HepG2 (cell line): Measurements from ENCODE around the gene ARHGAP26. TPM values are rescaled to one million over a fixed set of nuclear protein-coding genes. Genes with fewer than 3 reads are reported as not detected.

ENCODE experiments used
- ATAC-seq: fragments of 200-7000 bp; cut with Tn5 transposase; 3 replicates; pipeline ENCODE4 v1.9.1; 2020; ENCODE audit warnings: mild to moderate bottlenecking, moderate library complexity
- BruUV-seq: library from RNA; stranded (reverse); fragments of 400-500 nt; replicated peaks from 2 replicates; lab custom pipeline; 2021; lab: Mats Ljungman, UMichigan
- CTCF ChIA-PET: fragments of 300-600 bp; formaldehyde crosslinking; extraction: SDS; loops from one replicate; lab custom pipeline; 2021; ENCODE audit warnings: low total read pairs, inconsistent platforms, low intra/inter-chr PET ratio; lab: Yijun Ruan, JAX
- POLR2A ChIA-PET: fragments of 350-600 bp; sonication (Branson Sonifier 250); formaldehyde crosslinking; loops from one replicate; lab custom pipeline; 2020; ENCODE audit warnings: antibody characterized with exemption, inconsistent platforms; lab: Yijun Ruan, JAX
- DNase-seq: peaks from one replicate; pipeline ENCODE4 v3.0.0-alpha.2; 2015; ENCODE audit warnings: low spot score
- FAIRE-seq: peaks from 3 replicates; lab custom pipeline; 2011; peaks lifted over from hg19 to GRCh38; lab: Jason Lieb, UNC
- H2AFZ ChIP-seq: one replicate; pipeline ENCODE4 v1.6.1; 2011; ENCODE audit warnings: low read length, inconsistent platforms
- H3K27ac ChIP-seq: fragments of 300-600 bp; 3 replicates; pipeline ENCODE4 v1.8.0; 2011; ENCODE audit warnings: mixed run types, mild to moderate bottlenecking, mixed read lengths, low read length, inconsistent platforms; ENCODE audit not compliant: insufficient read depth; ENCODE audit errors: extremely low read length
- H3K27me3 ChIP-seq, 2 experiments: fragments of 200-600 bp in 1 of 2; 2 replicates in 1 of 2; 3 replicates in 1 of 2; pipeline versions ENCODE4 v1.6.0 to v1.8.0; 2011; ENCODE audit warnings: low read length in 2 of 2, mild to moderate bottlenecking in 2 of 2, moderate library complexity in 2 of 2, inconsistent platforms in 1 of 2; ENCODE audit not compliant: insufficient read depth in 2 of 2, control insufficient read depth in 1 of 2
- H3K36me3 ChIP-seq, 2 experiments: fragments of 200-600 bp in 1 of 2; replicated peaks in 1 of 2; 2 replicates in 1 of 2; 3 replicates in 1 of 2; pipeline versions ENCODE4 v1.5.1 to v1.8.0; 2011; ENCODE audit warnings: low read length in 2 of 2, inconsistent platforms in 1 of 2; ENCODE audit not compliant: insufficient read depth in 2 of 2, control insufficient read depth in 1 of 2
- H3K4me1 ChIP-seq: 2 replicates; pipeline ENCODE4 v1.5.1; 2012; ENCODE audit warnings: low read length, inconsistent platforms; ENCODE audit not compliant: insufficient read depth
- H3K4me2 ChIP-seq: 2 replicates; pipeline ENCODE4 v1.6.0; 2011; ENCODE audit warnings: low read depth, low read length, inconsistent platforms
- H3K4me3 ChIP-seq, 3 experiments: fragments of 200-600 bp in 1 of 3; sonication (generic), shearing (Covaris generic) in 1 of 3; replicated peaks in 1 of 3; 2 replicates each; pipeline ENCODE4 v1.5.1; 2011 to 2016; ENCODE audit warnings: low read length in 3 of 3, inconsistent platforms in 2 of 3, low read depth in 2 of 3, mild to moderate bottlenecking in 2 of 3, control low read depth in 1 of 3, mixed read lengths in 1 of 3; ENCODE audit not compliant: insufficient read depth in 1 of 3
- H3K79me2 ChIP-seq: one replicate; pipeline ENCODE4 v1.6.1; 2011; ENCODE audit warnings: low read length, inconsistent platforms; ENCODE audit not compliant: insufficient read depth
- H3K9ac ChIP-seq: 2 replicates; pipeline ENCODE4 v1.6.0; 2011; ENCODE audit warnings: mild to moderate bottlenecking, low read depth, low read length, inconsistent platforms; ENCODE audit not compliant: insufficient read depth
- H3K9me3 ChIP-seq: 2 replicates; pipeline ENCODE4 v1.5.1; 2012; ENCODE audit warnings: mild to moderate bottlenecking, low read length
- H4K20me1 ChIP-seq: 2 replicates; pipeline ENCODE4 v1.6.0; 2011; ENCODE audit warnings: inconsistent platforms, mild to moderate bottlenecking, low read length, moderate library complexity; ENCODE audit not compliant: insufficient read depth
- ATF1 ChIP-seq: IDR thresholded peaks from 2 replicates; pipeline ENCODE4 v1.6.1; 2016; ENCODE audit warnings: mild to moderate bottlenecking, control low read depth
- ELF1 ChIP-seq: sonication (generic); formaldehyde crosslinking; IDR thresholded peaks from 2 replicates; pipeline ENCODE4 v1.4.0; 2020; ENCODE audit warnings: missing genetic modification reagents
- ETV6 ChIP-seq: sonication (generic); formaldehyde crosslinking; conservative IDR thresholded peaks from 2 replicates; pipeline ENCODE4 v1.4.0; 2020; ENCODE audit warnings: missing genetic modification reagents
- FLYWCH1 ChIP-seq: sonication (generic); formaldehyde crosslinking; IDR thresholded peaks from 2 replicates; pipeline ENCODE4 v1.8.1; 2023; ENCODE audit warnings: mild to moderate bottlenecking, missing genetic modification reagents
- FOXP1 ChIP-seq, 2 experiments: fragments of 450-650 bp in 1 of 2; IDR thresholded peaks; 2 replicates each; pipeline ENCODE4 v1.6.1; 2017 to 2018; ENCODE audit warnings: antibody characterized with exemption in 1 of 2
- GLI4 ChIP-seq: sonication (generic); formaldehyde crosslinking; IDR thresholded peaks from 2 replicates; pipeline ENCODE4 v1.5.1; 2020; ENCODE audit warnings: missing genetic modification reagents, mild to moderate bottlenecking, moderate library complexity, borderline replicate concordance
- NBN ChIP-seq: fragments of 450-650 bp; conservative IDR thresholded peaks from 2 replicates; pipeline ENCODE4 v1.6.1; 2017
- POGK ChIP-seq: sonication (generic); formaldehyde crosslinking; conservative IDR thresholded peaks from 2 replicates; pipeline ENCODE4 v1.8.0; 2022; ENCODE audit warnings: mild to moderate bottlenecking, moderate library complexity, missing genetic modification reagents
- TP53 ChIP-seq: sonication (generic); formaldehyde crosslinking; conservative IDR thresholded peaks from 2 replicates; pipeline ENCODE4 v1.4.0; 2020; ENCODE audit warnings: missing genetic modification reagents
- ZNF292 ChIP-seq: sonication (generic); formaldehyde crosslinking; IDR thresholded peaks from 2 replicates; pipeline ENCODE4 v1.8.1; 2022; ENCODE audit warnings: mild to moderate bottlenecking, low read depth, missing genetic modification reagents, borderline replicate concordance
- ZNF75D ChIP-seq: sonication (generic); formaldehyde crosslinking; IDR thresholded peaks from 2 replicates; pipeline ENCODE4 v1.8.1; 2023; ENCODE audit warnings: missing genetic modification reagents, mild to moderate bottlenecking, borderline replicate concordance
- ZSCAN30 ChIP-seq: sonication (generic); formaldehyde crosslinking; IDR thresholded peaks from 2 replicates; pipeline ENCODE4 v1.5.0; 2020; ENCODE audit warnings: mild to moderate bottlenecking, missing genetic modification reagents
- WGBS: methylation state at CpG from one replicate; pipeline ENCODE4 v1.1.6; 2017; ENCODE audit warnings: low lambda C conversion rate; 5-methylcytosine and 5-hydroxymethylcytosine counted together
- in situ Hi-C: cut with HindIII; loops from 2 replicates; pipeline ENCODE4 v1.10.0; 2017; ENCODE audit warnings: low pct_unique_long_range_greater_than_20kb; ENCODE audit not compliant: extremely low pct_ligation_motif_present
- intact Hi-C: fragments of 100-400 bp; cut with micrococcal nuclease; formaldehyde crosslinking; loops from one replicate; pipeline ENCODE4 v1.10.0; 2022; ENCODE audit not compliant: unreplicated experiment
- polyA plus RNA-seq, 8 experiments: library from polyadenylated mRNA; depleted of rRNA in 3 of 8; stranded (reverse) in 7 of 8; unstranded in 1 of 8; fragments of >200 nt; fragmentation: Illumina TruSeq in 4 of 8; extraction: Trizol in 4 of 8; gene quantifications; 2 replicates each; pipeline versions ENCODE4 v1.2.1 to v1.2.3, GENCODE V29; 2011 to 2016; ENCODE audit warnings: low read depth in 4 of 8, missing spikeins in 1 of 8, mixed read lengths in 1 of 8; ENCODE audit not compliant: insufficient read depth in 1 of 8
- total RNA-seq, 5 experiments: library from RNA; depleted of rRNA; stranded (reverse); fragments of >200 nt; fragmentation: Illumina TruSeq; extraction: Trizol; gene quantifications; 2 replicates each; pipeline ENCODE4 v1.2.3, GENCODE V29; 2016; ENCODE audit warnings: low read depth in 1 of 5
- TF ChIP-seq, protein P1 (sequence below), 2 experiments: sonication (generic) in 1 of 2; formaldehyde crosslinking in 1 of 2; IDR thresholded peaks; 2 replicates each; pipeline versions ENCODE4 v1.5.1 to v1.6.1; 2011 to 2020; ENCODE audit warnings: borderline replicate concordance in 1 of 2, low read depth in 1 of 2, low read length in 1 of 2, mild to moderate bottlenecking in 1 of 2, missing genetic modification reagents in 1 of 2, moderate library complexity in 1 of 2
- TF ChIP-seq, protein P2 (sequence below): sonication (generic); formaldehyde crosslinking; IDR thresholded peaks from 2 replicates; pipeline ENCODE4 v1.4.0; 2020; ENCODE audit warnings: missing genetic modification reagents

Gene ARHGAP26
- total and polyA plus RNA-seq, 2 of the 13 experiments (the other 11 are each of a cell fraction or from before 2014, with no cell fraction given), result 9.6 to 18.2 TPM

DNA sequence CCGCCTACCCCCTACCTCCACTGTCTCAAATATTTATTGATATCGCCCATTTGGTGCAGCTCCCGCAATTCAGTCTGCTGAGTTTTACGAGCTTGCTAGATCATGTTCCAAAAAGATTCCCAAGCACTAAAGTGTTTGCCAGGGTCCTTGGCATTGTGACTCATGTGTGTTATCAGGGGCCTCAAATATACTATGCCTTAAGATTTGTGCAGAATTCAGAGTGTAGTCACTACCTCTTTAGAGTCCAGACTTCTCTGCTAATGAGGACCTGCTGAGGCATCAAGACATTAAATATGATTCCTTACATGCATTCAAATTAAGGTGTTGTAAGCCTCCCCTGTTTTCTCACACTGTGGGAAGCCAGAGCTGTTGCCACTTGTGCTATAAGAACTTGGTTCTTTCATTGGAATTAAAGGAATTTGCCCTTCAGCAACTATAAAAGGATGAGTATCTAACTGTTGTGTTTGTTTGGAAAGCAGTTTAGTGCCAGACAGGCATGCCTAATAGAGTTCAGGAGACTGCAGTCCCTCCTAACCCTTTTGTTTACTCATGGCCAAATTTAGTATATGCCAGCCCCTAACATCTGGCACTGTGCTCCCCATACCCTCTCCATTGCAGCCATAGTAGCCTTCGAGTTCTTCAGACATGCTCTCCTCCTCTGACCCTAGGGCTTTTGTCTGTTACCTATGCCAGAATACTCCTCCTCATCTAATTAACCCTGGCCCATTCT lies 316.9 kb downstream of the ARHGAP26 start:
- FAIRE-seq (no peak), ATAC-seq (peak; percentile 30; the same call in 1 of the 3 replicates), DNase-seq (peak; percentile 17)
- BruUV-seq, result no TSS peak
- no peak overlapping the region for H2AFZ ChIP-seq
- peaks cover 0 to 4% of the 10 kb centered on the region in 2 experiments; a peak in 1 of 5 replicates for H3K36me3 ChIP-seq
- no peak overlapping the region for H3K4me2 ChIP-seq
- TF ChIP-seq ELF1 (CRISPR knock-in tag), result no peak
- no peak for TF ChIP-seq NBN
- no peak for TF ChIP-seq ETV6 (CRISPR knock-in tag)
- TF ChIP-seq FLYWCH1 (CRISPR knock-in tag), result no peak
- TF ChIP-seq POGK (CRISPR knock-in tag), result no peak
- TF ChIP-seq, protein P1, sequence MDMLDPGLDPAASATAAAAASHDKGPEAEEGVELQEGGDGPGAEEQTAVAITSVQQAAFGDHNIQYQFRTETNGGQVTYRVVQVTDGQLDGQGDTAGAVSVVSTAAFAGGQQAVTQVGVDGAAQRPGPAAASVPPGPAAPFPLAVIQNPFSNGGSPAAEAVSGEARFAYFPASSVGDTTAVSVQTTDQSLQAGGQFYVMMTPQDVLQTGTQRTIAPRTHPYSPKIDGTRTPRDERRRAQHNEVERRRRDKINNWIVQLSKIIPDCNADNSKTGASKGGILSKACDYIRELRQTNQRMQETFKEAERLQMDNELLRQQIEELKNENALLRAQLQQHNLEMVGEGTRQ (IDR thresholded peaks at IDR 0.05; ENCODE audit: low read depth, low read length), result no peak
- TF ChIP-seq, protein P1 (CRISPR knock-in tag; IDR thresholded peaks at IDR 0.05; ENCODE audit: borderline replicate concordance), result no peak
- no peak for TF ChIP-seq ATF1
- TF ChIP-seq FOXP1 (IDR thresholded peaks at IDR 0.05), result no peak
- no peak for TF ChIP-seq FOXP1 (CRISPR knock-in tag; IDR thresholded peaks at IDR 0.05)
- TF ChIP-seq ZNF292 (CRISPR knock-in tag), result no peak
- TF ChIP-seq, protein P2, sequence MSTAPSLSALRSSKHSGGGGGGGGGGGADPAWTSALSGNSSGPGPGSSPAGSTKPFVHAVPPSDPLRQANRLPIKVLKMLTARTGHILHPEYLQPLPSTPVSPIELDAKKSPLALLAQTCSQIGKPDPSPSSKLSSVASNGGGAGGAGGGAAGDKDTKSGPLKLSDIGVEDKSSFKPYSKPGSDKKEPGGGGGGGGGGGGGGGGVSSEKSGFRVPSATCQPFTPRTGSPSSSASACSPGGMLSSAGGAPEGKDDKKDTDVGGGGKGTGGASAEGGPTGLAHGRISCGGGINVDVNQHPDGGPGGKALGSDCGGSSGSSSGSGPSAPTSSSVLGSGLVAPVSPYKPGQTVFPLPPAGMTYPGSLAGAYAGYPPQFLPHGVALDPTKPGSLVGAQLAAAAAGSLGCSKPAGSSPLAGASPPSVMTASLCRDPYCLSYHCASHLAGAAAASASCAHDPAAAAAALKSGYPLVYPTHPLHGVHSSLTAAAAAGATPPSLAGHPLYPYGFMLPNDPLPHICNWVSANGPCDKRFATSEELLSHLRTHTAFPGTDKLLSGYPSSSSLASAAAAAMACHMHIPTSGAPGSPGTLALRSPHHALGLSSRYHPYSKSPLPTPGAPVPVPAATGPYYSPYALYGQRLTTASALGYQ (CRISPR knock-in tag), result no peak
- TF ChIP-seq ZSCAN30 (CRISPR knock-in tag), result no peak
- no peak for TF ChIP-seq GLI4 (CRISPR knock-in tag)
- TF ChIP-seq ZNF75D (CRISPR knock-in tag), result no peak
- TF ChIP-seq TP53, result no peak
- no peaks in the 10 kb centered on the region for H3K9me3 ChIP-seq
- ChIA-PET CTCF (no interaction called here), POLR2A (no interaction called here)
- H3K79me2 ChIP-seq, result no peaks in the 10 kb centered on the region
- no peak overlapping the region for H3K27ac ChIP-seq
- intact Hi-C loops, result no loop called here
- H3K9ac ChIP-seq, result no peak overlapping the region
- H3K4me1 ChIP-seq, result peaks cover 15% of the 10 kb centered on the region
- no peak overlapping the region for H3K4me3 ChIP-seq
- in situ Hi-C loops, result no loop called here
- 95% methylated on average over 5 of the region's 5 CpGs for WGBS
- no peaks in the 10 kb centered on the region for H3K27me3 ChIP-seq
- H4K20me1 ChIP-seq, result no peaks in the 10 kb centered on the region
